Duodenal mucosa (tissue), 2 donors: ENCODE data around the gene IQCH.

Source experiments
- H3K27ac ChIP-seq: one replicate; pipeline ENCODE4 v1.7.0; 2013; ENCODE audit warnings: low read depth, low read length
- H3K27me3 ChIP-seq, 2 donors: one replicate each; pipeline ENCODE4 v1.7.0; 2013; ENCODE audit warnings: low read length in 2 of 2, control low read depth in 1 of 2; ENCODE audit not compliant: insufficient read depth in 2 of 2, control insufficient read depth in 1 of 2
- H3K36me3 ChIP-seq, 2 donors: one replicate each; pipeline ENCODE4 v1.7.0; 2013; ENCODE audit warnings: low read length in 2 of 2, control low read depth in 1 of 2; ENCODE audit not compliant: insufficient read depth in 2 of 2, control insufficient read depth in 1 of 2
- H3K4me1 ChIP-seq, 2 donors: one replicate each; pipeline ENCODE4 v1.7.0; 2013; ENCODE audit warnings: low read length in 2 of 2, control low read depth in 1 of 2; ENCODE audit not compliant: insufficient read depth in 2 of 2, control insufficient read depth in 1 of 2
- H3K4me3 ChIP-seq, 2 donors: one replicate each; pipeline ENCODE4 v1.7.0; 2013; ENCODE audit warnings: low read length in 2 of 2, low read depth in 1 of 2
- H3K9ac ChIP-seq, 2 donors: one replicate each; pipeline ENCODE4 v1.7.0; 2013; ENCODE audit warnings: low read length in 2 of 2, low read depth in 1 of 2
- H3K9me3 ChIP-seq, 2 donors: one replicate each; pipeline ENCODE4 v1.7.0; 2013; ENCODE audit warnings: low read length in 2 of 2, control low read depth in 1 of 2; ENCODE audit not compliant: control insufficient read depth in 1 of 2

The IQCH gene

DNA sequence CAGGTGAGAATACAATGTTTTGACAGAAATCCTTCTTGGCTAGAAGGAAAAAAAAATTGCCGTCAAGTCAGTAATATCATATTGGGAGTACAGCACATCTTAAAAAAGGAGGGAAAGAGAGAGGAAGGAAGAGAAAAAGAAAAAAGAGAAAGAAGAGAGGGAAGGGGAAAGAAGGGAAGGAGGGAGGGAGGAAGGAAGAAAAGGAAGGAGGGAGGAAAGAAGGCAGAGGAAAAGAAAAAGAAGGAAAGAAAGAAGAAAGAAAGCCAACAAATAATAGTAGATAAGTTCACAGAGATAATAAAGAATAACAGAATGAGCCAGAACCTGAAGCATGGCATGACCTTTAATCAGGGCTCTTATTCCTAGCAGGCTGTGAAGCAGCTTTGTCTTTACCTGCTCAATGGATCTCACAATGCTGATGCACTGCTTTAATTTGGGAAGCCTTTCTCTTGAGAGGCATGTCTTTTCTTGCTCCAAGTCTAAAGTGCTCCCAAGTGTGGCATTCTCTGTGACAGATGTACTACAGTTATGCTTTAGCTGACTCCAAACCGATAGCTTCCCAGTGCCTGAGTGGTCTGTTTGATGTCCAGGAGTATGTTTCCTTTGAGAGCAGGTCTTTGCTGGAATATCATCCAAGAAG is 114.9 kb downstream of the IQCH start:
- H3K4me3 ChIP-seq = no peak overlapping the region
- H3K9me3 ChIP-seq = no peaks in the 10 kb centered on the region
- no peaks in the 10 kb centered on the region for H3K4me1 ChIP-seq
- no peaks in the 10 kb centered on the region for H3K27me3 ChIP-seq
- H3K36me3 ChIP-seq = no peaks in the 10 kb centered on the region
- no peak overlapping the region for H3K9ac ChIP-seq
- H3K27ac ChIP-seq = no peak overlapping the region

DNA sequence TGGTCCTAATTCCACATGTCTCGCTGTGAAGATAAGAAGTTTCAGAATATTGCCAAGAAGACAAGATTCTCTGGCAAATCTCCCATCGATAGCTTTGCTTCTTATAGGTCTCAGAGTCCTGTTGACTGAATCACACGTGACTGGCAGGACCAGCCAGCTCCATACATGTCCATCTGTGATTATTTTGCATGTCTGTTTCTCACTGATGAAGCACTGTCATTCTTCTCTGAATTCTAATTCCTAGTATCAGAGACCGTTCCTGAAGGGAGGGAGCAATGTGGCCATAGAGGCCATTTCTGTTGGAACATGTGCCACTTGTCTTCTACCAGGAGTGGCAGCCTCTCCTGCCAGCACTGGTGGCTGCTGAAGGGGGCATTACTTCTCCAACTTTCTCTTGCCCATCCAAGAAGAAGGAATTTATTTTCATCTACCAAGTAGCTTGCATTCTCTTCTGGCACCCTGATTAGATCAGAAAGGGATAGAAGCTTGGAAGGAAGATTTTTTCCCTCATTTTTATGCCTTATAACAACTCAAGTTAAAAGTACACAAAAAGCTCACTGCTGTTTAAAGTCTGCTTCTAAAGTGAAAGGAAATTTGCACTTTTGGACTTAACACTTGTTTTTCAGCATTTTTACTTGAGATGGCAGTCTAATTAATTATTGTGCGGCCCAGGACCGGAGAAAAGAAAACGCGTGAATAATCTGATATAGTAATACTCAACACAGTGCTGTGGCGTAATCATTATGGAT is 115.8 kb downstream of the IQCH start:
- Histone ChIP-seq H3K9me3 (no peaks in the 10 kb centered on the region), H3K9ac (no peak overlapping the region), H3K4me3 (no peak overlapping the region), H3K27me3 (no peaks in the 10 kb centered on the region), H3K4me1 (no peaks in the 10 kb centered on the region), H3K27ac (no peak overlapping the region), H3K36me3 (no peaks in the 10 kb centered on the region)

DNA sequence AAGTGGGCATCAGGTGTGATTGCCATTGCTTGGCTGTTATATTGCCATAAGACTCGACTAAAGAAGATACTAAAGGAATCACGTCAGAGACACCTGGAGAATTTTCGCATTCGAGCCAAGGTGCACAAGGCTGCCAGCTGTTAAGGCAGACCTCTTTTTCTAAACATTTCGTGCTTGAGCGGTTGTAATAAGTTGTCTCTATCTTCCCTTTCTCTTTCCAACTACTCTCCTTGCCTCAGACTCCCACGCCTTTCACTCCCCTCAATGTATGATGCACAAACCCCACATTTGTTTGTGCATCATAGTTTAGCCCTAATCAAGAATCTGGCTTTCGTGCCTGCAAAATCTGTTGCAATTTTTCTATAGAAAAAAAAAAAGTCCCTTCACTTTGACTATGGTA is 118.0 kb downstream of the IQCH start:
- H3K27me3 ChIP-seq = no peaks in the 10 kb centered on the region
- no peaks in the 10 kb centered on the region for H3K9me3 ChIP-seq
- no peak overlapping the region for H3K27ac ChIP-seq
- H3K36me3 ChIP-seq = no peaks in the 10 kb centered on the region
- no peak overlapping the region for H3K9ac ChIP-seq
- H3K4me1 ChIP-seq = no peaks in the 10 kb centered on the region
- no peak overlapping the region for H3K4me3 ChIP-seq

DNA sequence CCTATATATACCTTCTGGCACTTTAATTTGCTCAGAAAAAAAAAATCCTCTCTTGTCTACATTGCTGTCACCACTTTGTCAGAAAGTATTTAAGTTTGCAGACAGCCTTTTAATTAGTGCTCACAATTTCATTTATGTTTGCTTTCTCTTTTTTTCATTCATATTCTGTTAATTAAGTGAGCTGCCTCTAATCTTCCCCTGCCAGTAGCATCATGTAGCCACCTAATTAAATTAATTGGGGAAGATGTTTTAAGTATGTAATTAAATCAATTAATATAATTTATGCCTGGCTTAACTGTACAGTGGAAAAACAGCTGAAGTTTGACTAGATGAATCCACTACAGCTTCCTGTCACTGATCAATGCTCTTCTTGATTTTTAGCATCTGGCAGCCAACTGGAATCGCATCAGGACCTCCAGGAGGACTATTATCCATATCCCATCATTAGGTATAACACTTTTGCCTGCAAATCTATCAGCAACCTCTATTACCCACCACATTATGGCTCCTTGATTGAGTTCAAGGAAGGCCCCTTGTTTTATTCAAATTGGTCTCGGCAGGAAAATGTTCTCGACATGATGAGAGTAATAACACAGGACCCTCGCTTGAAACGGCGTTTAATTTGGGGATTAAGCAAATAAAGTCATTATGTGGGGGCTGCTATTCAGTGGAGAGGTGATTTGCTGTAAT is 118.5 kb downstream of the IQCH start:
- Histone ChIP-seq H3K27me3 (no peaks in the 10 kb centered on the region), H3K4me1 (no peaks in the 10 kb centered on the region), H3K36me3 (no peaks in the 10 kb centered on the region), H3K27ac (no peak overlapping the region), H3K9me3 (no peaks in the 10 kb centered on the region), H3K9ac (no peak overlapping the region), H3K4me3 (no peak overlapping the region)

DNA sequence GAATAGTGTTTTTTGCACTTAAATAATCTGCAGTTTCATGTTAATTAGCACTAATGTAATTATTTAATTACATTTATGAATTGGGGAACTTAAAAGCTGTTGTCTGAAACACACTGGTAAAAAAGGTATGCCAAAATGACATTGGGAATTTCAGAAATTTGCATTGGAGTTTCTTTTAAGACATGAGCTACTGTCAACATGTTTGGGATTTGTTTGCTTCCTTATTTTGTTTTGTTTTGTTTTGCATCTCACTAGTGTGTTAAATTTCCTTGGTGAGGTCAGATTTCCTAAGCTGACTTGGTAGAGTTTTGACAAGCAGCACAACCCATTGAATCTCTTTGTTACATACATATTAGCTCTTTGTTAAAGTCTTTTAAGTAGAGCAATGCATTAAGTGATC is 119.4 kb downstream of the IQCH start:
- Histone ChIP-seq H3K27ac (no peak overlapping the region), H3K9ac (no peak overlapping the region)

DNA sequence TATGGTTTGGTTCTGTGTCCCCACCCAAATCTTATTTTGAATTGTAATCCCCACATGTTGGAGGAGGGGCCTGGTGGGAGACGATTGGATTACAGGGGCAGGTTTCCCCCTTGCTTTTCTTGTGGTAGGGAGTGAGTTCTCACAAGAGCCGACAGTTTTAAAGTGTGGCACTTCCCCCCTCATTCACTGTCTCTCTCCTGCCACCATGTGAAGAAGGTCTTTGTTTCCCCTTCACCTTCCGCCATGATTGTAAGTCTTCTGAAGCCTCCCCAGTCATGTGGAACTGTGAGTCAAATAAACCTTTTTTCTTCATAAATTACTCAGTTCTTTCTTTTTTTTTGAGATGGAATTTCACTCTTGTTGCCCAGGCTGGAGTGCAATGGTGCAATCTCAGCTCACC is 124.9 kb downstream of the IQCH start:
- H3K4me1 ChIP-seq = no peaks in the 10 kb centered on the region
- H3K9ac ChIP-seq = no peak overlapping the region
- no peaks in the 10 kb centered on the region for H3K27me3 ChIP-seq
- no peaks in the 10 kb centered on the region for H3K36me3 ChIP-seq
- no peaks in the 10 kb centered on the region for H3K9me3 ChIP-seq
- no peak overlapping the region for H3K4me3 ChIP-seq
- H3K27ac ChIP-seq = no peak overlapping the region

More for the DNA sequence above, 119.4 kb downstream of the IQCH start:
- Histone ChIP-seq H3K9me3 (no peaks in the 10 kb centered on the region), H3K4me3 (no peak overlapping the region), H3K27me3 (no peaks in the 10 kb centered on the region), H3K36me3 (no peaks in the 10 kb centered on the region), H3K4me1 (no peaks in the 10 kb centered on the region)

DNA sequence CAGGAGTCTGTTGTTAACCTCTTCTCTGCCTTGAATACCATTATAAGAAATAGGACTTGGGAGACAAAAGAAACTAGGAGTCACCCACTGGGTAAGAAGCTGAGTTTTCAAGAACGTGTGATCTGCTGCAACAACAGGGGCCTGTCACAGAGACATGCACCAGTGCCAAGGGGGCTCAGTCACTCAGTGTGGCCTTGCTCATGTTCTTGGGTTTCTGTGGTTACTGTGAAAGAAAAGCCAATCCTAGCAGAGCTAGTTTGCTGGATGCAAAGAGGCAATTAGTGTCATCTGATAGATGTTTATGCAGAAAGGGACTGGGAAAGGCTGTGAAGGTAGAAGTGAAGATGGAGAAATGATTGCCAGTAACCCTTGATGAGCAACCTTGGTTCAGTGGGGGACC is 126.3 kb downstream of the IQCH start:
- no peaks in the 10 kb centered on the region for H3K36me3 ChIP-seq
- no peaks in the 10 kb centered on the region for H3K4me1 ChIP-seq
- H3K27me3 ChIP-seq = no peaks in the 10 kb centered on the region
- H3K9ac ChIP-seq = no peak overlapping the region
- no peak overlapping the region for H3K4me3 ChIP-seq
- H3K9me3 ChIP-seq = no peaks in the 10 kb centered on the region
- H3K27ac ChIP-seq = no peak overlapping the region

DNA sequence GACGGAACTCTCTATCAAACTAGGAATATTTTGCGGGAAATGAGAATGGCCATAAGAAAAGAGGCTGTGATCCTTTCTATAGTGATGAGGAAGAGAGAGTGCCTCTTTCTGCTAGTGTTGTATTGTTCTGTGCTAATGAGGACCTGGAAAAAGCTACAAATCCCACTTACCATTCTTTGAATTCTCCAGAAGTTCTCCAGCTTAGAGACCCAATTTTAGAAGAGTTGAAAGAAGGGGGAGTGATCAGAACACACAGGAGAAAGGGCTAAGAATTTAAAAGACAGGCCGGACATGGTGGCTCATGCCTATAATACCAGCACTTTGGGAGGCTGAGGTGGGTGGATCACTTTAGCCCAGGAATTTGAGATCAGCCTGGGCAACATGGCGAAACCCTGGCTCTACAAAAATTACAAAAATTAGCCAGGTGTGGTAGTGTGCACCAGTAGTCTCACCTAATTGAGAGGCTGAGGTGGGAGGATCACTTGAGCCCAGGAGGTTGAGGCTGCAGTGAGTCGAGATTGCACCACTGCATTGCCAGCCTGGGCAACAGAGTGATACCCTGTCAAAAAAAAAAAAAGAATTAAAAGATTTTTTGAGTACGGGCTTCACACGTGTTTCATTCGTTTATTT is 126.9 kb downstream of the IQCH start:
- Histone ChIP-seq H3K27ac (no peak overlapping the region), H3K4me1 (no peaks in the 10 kb centered on the region), H3K4me3 (no peak overlapping the region), H3K27me3 (no peaks in the 10 kb centered on the region), H3K9ac (no peak overlapping the region), H3K36me3 (no peaks in the 10 kb centered on the region), H3K9me3 (no peaks in the 10 kb centered on the region)

DNA sequence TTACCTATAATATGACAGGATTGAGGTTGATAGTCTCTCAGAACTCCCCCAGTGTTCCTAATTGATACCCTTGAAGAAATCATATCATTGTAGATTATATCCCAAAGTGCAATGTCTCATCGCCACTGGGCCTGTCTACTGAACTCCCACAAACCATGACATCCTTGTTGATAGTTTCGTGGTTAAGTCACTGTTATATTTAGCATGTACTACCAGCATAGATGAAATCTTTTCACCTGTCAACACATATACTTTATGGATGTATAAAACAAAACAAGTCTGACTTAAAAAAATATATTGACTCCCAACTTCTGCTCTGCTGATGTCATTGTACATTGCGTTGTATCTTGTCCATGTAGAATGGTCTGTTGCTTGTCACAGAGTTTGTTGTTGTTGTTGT is 128.1 kb downstream of the IQCH start:
- no peaks in the 10 kb centered on the region for H3K36me3 ChIP-seq
- no peak overlapping the region for H3K4me3 ChIP-seq
- no peaks in the 10 kb centered on the region for H3K4me1 ChIP-seq
- H3K9me3 ChIP-seq = no peaks in the 10 kb centered on the region
- H3K27me3 ChIP-seq = no peaks in the 10 kb centered on the region
- no peak overlapping the region for H3K9ac ChIP-seq
- no peak overlapping the region for H3K27ac ChIP-seq

DNA sequence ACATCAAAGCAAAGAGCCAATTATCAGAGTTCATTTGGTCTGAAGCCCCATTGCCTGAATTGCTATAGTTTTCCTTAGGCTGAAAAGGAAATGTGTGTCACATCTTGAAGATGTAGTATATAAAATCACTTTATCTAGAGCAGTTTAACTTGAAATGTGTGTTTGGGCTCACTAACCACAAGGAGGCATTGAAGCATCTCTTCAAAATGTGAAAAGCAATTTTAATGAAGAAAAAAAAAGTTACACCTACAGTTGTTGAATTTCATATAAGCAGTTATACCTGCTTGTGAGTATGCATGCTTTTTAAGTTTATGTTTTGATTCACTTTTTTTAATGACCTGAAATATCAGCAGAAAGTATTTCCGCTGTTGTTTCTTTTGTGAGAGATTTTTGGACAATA is 129.3 kb downstream of the IQCH start:
- Histone ChIP-seq H3K4me3 (no peak overlapping the region), H3K36me3 (no peaks in the 10 kb centered on the region), H3K27ac (no peak overlapping the region), H3K27me3 (no peaks in the 10 kb centered on the region), H3K9me3 (no peaks in the 10 kb centered on the region), H3K9ac (no peak overlapping the region), H3K4me1 (no peaks in the 10 kb centered on the region)
